ENCODE data around the gene MTMR12.
"Not testable (repeated sequence)": the region's sequence is repeated elsewhere in the genome, so short reads cannot be mapped to it uniquely, and the experiment has no call there.

MTMR12 gene

DNA sequence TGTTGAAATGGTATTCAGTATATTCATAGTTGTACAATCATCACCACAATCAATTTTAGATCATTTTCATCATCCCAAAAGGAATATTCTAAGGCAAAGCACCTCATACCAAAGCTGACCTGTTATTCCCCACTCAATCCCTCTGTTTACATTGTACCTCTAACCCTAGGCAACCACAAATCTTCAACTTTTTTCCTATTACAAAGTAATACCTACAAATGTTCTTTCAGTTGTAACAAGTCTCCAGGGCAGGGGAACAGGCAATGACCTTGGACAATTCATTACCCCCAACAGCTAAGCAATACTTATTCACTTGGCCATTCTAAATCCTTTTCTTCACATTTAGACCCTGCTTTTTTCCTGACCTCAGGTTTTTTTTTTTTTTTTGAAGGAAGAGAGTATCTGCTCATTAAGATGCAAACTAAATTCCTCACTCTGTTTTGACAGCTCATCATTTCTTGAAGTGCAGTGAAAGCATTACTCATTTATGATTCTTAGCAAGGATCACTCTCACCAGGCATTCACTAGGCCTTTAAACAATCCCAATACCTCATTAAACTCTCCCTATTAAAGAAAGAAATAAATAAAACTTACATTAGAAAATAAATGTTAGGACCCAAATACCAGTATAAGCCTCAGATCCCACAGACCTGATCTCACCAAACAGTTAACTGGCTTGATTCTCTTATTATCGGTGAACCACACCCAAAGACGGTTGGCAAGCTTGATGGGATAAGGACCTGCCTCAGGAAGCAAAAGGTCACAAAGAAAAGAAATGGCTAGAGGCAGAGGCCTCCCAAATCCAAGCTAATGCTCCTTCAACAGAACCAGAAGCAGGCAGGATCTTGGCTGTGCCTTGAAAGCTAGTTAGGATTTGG is 15.3 kb downstream of the MTMR12 start:
- no peak for DNase-seq

DNA sequence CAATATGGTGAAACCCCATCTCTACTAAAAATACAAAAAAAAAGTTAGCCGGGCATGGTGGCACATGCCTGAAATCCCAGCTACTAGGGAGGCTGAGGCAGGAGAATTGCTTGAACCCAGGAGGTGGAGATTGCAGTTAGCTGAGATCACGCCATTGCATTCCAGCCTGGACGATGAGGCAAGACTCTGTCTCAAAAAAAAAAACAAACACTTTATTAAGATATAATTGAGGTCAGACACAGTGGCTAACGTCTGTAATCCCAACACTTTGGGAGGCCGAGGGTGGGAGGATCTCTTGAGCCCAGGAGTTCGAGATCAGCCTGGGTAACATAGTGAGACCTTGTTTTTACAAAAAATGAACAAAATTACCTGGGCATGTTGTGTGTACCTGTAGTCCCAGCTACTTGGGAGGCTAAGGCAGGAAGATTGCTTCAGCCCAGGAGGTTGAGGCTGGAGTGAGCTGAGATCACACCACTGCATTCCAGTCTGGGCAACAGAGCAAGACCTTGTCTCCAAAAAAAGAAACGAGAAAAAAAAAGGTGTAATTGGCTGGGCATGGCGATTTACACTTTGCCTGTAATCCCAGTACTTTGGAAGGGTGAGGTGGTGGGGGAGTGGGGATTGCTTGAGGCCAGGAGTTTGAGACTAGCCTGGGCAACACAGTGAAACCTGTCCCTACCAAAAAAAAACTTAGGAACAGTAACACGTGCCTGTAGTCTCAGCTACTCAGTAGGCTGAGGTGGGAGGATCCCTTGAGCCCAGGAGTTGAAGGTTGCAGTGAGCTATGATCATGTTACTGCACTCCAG is 16.6 kb downstream of the MTMR12 start:
- not testable (repeated sequence) for DNase-seq

- no peak for DNase-seq
Observed at GRCh38 chr5:32291591-32291990, 21.1 kb downstream of the MTMR12 start.

DNA sequence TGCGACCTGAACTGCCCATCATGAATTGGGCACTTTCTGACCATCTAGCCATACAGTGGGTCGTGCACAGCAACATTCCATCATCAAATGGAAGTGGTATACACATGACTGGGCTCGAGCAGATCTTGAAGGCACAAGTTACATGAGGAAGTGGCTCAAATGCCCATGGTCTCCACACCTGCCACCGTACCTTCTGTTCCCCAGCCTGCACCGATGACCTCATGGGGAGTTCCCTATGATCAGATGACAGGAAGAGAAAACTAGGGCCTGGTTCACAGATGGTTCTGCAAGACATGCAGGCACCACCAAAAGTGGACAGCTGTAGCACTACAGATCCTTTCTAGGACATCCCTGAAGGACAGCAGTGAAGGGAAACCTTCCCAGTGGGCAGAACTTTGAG is 21.8 kb downstream of the MTMR12 start:
- DNase-seq: no peak

DNA sequence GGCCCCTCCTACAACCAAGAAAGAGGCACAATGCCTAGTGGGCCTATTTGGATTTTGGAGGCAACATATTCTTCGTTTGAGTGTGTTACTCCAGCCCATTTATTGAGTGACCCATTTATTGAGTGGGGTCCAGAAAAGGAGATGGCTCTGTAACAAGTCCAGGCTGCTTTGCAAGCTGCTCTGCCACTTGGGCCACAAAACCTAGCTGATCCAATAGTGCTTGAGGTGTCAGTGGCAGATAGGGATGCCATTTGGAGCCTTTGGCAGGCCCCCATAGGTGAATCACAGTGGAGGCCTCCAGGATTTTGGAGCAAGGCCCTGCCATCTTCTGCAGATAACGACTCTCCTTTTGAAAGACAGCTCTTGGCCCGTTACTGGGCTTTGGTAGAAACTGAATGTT is 22.2 kb downstream of the MTMR12 start:
- not testable (repeated sequence) for DNase-seq

DNA sequence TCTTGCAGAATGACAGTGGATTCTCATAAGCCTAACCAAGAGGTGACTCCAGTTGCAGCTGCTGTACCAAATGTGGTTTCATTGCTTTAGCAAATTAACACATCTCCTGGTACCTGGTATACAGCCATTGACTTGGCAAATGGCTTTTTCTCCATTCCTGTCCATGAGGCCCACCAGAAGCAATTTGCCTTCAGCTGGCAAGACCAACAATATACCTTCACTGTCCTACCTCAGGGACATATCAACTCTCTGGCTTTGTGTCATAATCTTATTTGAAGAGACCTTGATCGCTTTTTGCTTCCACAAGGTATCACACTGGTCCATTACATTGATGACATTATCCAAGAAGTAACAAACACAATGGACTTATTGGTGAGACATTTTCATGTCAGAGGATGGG is 22.8 kb downstream of the MTMR12 start:
- not testable (repeated sequence) for DNase-seq

- not testable (repeated sequence) for DNase-seq
Observed at GRCh38 chr5:32288135-32288534, 24.6 kb downstream of the MTMR12 start.

DNA sequence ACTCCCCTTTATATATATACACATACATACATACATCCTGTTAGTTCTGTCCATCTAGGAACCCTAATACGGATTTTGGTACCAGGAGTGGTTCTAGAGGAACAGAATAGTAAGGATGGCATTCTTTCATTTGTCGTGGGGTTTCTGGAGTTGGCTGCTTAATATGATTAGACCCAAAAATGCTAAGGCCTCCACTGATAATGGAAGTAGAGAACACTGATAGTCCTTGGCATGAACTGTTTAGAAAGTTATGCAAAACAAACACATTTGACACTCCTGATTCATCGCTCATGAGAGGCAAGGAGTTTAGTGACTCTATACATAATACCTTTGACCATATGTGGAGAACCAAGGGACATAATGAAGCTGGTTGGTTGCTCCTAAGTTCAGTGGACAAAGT is 25.2 kb downstream of the MTMR12 start:
- not testable (repeated sequence) for DNase-seq

- DNase-seq: no peak
Observed at GRCh38 chr5:32285510-32286138, 27.1 kb downstream of the MTMR12 start.

- DNase-seq: peak; percentile 14
Observed at GRCh38 chr5:32283539-32284377, 29.0 kb downstream of the MTMR12 start.

- no peak for DNase-seq
Observed at GRCh38 chr5:32283061-32283460, 29.7 kb downstream of the MTMR12 start.

DNA sequence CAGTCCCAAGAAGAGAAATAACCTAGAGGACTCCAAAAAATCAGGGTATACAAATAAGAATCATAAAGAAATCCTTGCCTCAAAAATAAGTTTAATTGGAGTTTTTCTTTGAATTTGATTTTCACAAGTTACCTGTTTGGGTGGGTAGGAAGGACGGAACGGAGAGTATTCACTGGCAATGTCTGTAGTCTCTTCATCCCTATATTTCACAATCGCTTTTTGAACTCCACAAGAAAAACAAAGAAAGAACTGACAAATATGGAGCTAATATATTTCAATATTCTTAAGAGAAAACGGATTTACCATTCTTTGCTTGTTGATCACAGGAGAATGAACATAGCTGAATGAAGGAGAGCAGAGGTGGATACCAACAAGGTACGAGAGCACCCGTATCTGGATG is 30.1 kb downstream of the MTMR12 start:
- DNase-seq: no peak

DNA sequence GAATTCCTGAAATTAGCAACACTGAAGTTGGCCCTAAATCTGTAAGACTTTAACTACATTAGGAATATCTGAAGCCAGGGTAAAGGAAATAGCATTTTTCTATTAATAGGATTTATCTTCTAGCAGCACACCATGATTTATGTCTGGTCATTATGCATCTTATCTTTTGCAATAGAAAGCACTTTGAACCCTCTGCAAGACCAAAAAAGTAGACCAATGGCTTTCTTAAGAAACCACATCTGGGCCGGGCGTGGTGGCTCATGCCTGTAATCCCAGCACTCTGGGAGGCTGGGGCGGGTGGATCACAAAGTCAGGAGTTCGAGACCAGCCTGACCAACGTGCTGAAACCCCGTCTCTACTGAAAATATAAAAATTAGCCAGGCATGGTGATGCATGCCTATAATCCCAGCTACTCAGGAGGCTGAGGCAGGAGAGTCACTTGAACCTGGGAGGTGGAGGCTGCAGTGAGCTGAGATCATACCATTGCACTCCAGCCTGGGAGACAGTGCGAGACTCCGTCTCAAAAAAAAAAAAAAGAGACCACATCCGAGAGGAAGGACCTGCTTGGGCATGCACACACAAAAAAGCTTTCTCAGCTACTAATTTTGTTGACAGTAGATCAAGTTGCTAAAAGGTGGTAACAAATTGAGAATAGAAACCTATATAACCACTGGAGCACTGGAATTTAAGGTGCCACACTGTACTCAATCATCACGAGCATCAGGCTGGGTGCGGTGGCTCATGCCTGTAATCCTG is 31.2 kb downstream of the MTMR12 start:
- DNase-seq: not testable (repeated sequence)

GRCh38 chr5:32280656-32281081 is 32.1 kb downstream of the MTMR12 start:
- DNase-seq: peak; percentile 35

DNA sequence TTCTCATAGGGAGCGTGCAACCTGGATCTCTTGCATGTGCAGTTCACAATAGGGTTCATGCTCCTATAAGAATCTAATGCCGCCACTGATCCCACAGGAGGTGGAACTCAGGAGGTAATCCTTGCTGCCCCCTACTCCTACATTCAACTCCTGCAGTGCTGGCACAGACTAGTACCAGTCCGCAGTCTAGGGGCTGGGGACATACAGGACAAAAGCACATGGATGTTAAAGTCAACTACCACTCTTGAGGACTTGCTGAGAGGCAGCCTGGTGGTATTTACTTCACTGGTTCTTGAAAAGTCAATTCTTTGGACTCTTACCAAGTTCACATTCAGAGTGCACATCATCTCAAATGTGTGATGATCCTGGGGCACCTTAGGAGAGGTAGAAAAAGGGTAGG is 33.0 kb downstream of the MTMR12 start:
- no peak for DNase-seq

GRCh38 chr5:32279223-32279622 is 33.5 kb downstream of the MTMR12 start:
- DNase-seq: no peak

- no peak for DNase-seq
Observed at GRCh38 chr5:32278406-32278805, 34.3 kb downstream of the MTMR12 start.

DNA sequence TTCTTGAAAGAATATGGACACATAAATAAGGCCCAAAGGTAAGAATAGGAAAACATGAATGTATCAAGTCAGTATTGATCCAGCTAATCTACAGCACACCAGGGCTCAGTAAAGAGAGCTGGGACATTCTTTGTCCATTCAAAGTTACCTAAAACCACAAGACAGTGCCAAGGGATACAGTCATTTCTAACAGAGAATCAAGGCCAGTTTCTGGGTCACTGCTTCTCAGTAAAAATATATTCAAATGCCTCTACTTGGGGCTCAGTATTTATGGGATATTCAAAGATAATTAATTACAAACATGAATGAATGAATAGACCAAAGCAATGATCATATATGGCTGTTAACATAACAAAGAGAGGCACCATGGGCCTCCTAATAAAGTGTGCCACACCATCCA is 34.9 kb downstream of the MTMR12 start:
- no peak for DNase-seq

GRCh38 chr5:32276173-32276853 is 36.4 kb downstream of the MTMR12 start:
- DNase-seq: no peak

- DNase-seq: no peak
Observed at GRCh38 chr5:32275396-32275741, 37.4 kb downstream of the MTMR12 start.
